ENCODE data around the gene SERINC5.
A peak's percentile ranks its signal among the peaks of the same experiment; 100 is the strongest.
"Not testable (repeated sequence)": the region's sequence is repeated elsewhere in the genome, so short reads cannot be mapped to it uniquely, and the experiment has no call there.

The SERINC5 gene

DNA sequence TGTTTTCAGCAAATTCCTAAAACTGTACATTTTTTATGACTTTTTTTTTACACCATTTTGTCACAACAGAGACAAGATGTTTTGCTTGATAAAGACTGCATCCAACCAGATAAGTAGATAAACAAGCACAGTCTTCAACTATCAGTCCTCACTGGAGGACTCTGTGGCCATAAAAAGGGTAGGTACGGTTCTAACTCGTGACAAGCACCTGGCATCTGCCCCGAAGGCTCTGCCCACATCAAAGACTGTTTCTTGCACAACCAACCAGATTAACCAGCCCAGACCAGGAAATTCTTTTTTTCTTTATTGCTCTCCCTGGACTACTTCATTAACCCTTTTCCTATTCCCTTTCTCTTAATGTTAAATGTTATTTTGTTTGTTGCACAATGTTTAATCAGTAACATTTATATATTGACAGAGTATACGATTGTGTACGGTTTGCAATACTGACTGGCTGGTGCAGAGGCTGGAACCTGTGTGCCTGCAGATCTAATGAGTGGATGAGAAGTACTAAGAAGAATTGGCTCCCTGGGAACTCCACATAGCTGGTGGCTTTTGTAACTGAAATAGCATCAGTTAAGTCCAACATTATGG, 74.1 kb downstream of the SERINC5 start:
- FAIRE-seq: no peak
- DNase-seq (ENCODE audit: insufficient read length, low spot score): no peak

- no peak for FAIRE-seq
Observed at GRCh38 chr5:80177236-80177635, 78.6 kb downstream of the SERINC5 start.

DNA sequence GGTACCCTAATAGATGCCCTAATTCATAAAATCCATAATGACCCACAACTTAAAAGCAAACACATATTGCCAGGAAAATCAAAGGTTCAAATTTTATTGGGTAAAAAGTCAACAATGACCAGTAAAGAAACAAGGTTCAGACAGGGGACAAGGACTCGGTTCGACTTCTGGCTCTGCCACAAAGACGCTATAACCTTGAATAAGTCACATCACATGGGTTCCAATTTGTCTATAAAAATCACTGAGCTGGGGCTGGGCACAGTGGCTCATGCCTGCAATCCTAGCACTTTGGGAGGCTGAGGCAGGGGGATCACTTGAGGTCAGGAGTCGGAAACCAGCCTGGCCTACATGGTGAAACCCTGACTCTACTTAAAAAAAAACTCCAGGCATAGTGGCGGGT, 80.5 kb downstream of the SERINC5 start:
- DNase-seq (ENCODE audit: insufficient read length, low spot score) (no peak), FAIRE-seq (no peak)

More at GRCh38 chr5:80177236-80177635, 78.6 kb downstream of the SERINC5 start:
- no peak for DNase-seq (ENCODE audit: insufficient read length, low spot score)

DNA sequence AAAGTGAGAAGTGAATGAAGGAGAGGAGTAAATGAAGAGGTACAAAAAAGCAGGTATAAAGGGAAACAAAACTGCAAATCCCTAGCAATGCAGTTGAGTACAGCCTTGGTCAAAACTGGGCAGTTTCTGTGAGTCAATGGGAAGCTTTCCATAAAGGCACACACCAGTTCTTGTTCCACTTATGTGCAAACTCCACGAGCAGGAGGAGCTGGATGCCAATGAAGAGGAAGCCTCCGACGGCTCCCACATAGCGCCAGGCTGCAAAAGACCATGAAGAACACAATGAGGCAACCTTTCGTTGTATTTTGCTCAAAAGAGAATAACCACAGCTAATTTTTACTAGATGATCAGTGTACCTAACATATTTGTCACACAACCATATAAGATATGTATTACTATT, 81.1 kb downstream of the SERINC5 start:
- DNase-seq (ENCODE audit: insufficient read length, low spot score) (no peak), FAIRE-seq (no peak)

DNA sequence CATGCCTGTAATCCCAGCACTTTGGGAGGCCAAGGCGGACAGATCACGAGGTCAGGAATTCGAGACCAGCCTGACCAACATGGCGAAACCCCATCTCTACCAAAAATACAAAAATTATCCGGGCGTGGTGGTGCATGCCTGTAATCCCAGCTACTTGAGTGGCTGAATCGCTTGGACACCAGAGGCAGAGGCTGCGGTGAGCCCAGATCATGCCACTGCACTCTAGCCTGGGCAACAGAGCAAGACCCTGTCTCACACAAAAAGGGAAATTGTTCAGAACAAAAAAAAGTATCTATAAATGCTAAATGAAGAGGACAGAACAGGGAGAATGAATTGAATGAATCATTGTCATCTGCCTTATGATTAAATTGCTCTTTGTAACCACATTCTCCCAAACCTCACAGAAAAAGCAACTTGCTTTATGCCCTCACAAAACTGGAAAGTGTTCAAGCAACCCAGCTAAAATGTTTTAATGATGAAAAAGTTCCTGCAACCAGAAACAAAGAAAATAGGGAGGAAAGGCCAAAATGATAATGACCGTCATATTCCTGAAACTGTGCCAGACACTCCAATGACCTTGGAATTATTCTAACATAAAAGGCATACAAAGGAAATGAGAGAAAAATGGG, 83.7 kb downstream of the SERINC5 start:
- DNase-seq (ENCODE audit: insufficient read length, low spot score) (no peak), FAIRE-seq (no peak)

GRCh38 chr5:80170117-80170535, 85.7 kb downstream of the SERINC5 start:
- no peak for DNase-seq (ENCODE audit: insufficient read length, low spot score)

DNA sequence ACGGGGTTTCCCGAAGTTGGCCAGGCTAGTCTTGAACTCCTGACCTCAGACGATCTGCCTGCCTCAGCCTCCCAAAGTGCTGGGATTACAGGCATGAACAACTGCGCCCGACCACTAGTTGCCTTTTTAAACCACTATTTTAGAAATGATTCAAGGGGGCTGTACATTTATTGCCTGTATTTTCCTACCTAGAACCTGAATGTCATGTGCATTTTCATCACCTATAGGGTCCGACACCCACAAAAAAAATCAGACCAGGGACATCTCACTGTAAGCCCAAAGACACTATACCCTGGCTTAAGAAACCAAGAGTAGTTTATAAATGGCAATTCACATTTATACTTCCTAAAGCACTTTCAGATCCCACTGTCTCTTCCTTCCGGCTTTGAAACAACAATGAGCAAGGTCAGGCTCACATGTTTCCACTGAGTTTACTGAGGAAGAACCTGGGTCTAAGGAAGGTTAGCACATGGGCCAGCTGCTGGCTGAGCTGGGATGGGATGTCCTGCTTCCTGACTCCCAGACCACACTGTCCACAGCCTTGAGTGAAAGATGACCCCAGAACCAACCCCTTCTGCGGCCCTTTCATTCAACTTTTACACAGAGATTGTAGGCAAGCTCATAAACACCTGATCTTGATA, 87.3 kb downstream of the SERINC5 start:
- FAIRE-seq (no peak), DNase-seq (ENCODE audit: insufficient read length, low spot score) (no peak)

More at GRCh38 chr5:80170117-80170535, 85.7 kb downstream of the SERINC5 start:
- no peak for FAIRE-seq

DNA sequence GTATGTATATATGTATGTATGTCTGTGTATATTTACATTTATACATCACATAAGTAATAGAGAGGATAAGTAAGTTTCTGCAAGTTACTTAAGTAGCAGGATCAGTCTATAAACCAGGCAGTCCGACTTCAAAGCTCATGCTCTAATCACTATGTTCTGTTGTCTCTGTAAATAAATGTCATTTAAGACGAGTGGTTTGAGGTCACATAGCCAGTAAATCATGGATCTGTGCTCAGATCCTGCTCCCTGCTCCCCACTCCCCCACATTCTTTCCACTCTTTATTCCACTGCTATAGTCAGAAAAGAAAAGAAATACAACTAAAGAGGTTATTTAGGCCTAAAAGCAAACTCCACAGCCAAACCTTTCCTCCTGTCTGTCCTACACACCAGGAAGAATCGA, 90.4 kb downstream of the SERINC5 start:
- no peak for FAIRE-seq

DNA sequence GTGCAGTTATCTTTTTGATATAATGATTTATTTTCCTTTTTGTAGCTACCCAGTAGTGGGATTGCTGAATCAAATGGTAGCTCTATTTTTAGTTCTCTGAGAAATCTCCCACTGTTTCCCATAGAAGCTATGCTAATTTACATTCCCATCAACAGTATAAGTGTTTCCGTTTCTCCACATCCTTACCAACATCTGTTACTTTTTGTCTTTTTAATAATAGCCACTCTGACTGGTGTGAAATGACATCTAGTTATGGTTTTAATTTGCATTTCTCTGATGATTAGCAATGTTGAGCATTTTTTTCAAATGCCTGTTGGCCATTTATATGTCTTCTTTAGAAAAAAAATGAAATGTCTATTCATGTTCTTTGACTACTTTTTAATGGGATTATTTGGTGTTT, 94.7 kb downstream of the SERINC5 start:
- no peak for FAIRE-seq
- no peak for DNase-seq (ENCODE audit: insufficient read length, low spot score)

More for the DNA sequence above, 90.4 kb downstream of the SERINC5 start:
- DNase-seq (ENCODE audit: insufficient read length, low spot score): no peak

DNA sequence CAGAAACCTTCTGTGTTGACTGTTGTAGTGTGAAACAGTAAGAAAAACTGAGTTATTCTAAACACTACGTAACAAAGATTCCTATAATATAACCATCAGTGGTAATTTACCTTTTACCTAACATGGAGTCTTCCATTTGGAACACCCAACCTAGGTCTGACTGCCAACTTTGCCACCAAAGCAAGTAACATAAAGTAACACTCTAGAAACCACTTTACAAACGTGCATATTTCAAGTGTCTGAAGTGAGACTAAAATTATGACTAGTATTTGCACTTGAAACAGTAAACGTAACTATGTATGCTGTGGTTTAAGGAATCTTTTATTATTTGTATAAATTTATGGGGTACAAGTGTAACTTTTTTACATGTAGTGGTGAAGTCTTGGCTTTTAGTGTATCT, 95.6 kb downstream of the SERINC5 start:
- FAIRE-seq: no peak
- no peak for DNase-seq (ENCODE audit: insufficient read length, low spot score)

DNA sequence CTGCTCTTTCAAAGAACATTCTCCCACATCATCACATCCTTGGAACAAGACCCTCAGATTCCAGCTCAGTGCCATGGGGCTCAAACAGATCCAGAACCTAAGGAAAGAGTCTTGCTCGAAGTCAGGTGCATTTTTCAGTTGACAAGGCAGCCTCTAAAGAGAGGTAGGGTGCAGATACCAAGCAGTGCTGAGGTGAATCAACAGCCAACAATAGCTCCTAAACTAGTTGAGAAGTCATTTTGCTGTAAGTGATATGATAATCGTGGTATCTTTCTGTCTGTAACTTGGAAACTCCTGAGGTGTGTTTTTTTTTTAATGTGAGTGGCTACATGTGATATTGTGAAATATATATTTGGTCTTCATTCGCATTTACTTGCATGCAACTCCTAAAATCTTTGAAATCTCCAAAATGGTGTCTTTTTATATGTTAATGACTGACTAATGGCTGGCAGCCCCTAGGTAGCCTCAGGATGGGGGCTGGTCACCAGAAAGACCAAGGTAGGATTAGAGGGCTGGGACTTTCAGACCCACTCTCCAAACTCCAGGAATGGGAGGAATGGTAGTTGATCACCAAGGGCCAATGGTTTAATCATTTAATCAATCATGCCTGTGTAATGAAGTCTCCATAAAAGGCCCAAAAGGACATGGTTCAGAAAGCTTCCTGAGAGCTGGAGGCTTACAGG, 96.6 kb downstream of the SERINC5 start:
- no peak for DNase-seq (ENCODE audit: insufficient read length, low spot score)
- no peak for FAIRE-seq

DNA sequence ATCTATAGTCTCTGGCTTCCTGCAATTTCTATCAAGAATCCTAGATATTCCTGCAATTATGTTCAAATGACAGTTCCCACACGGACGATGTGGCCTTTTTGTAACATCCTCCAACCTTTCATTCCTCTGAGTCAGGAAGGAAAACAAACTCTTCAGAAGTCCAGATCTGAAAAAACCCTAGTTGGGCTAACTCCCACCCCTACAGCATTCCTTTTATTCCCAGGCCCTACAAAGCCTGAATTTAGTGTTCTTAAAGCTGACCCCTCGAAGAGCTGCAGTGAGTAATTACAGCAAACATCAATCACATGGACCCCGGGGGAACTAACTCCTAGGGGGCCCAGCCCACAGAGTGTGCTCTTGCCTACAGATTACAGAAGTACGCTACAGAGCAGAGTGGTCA, 99.7 kb downstream of the SERINC5 start:
- DNase-seq (ENCODE audit: insufficient read length, low spot score) (no peak), FAIRE-seq (no peak)

DNA sequence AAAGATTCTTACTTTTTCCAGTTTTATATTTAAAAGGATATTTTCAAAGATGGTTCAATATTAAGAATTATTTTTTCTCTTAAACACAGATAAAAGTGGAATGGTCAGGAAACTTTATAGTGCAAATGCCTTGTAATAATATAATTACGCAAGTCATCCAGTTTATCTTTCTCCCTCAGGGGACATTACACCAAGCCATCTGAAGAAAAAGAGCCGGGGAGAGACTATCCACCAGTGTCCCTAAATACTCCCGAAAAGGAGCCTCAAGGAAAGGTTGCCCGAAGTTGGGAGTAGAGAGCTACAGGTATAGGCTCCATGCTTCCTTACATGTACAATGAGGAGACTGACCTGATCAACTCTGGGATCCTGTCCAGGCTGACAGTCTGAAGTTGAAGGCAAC, 101.1 kb downstream of the SERINC5 start:
- DNase-seq (ENCODE audit: insufficient read length, low spot score) (no peak), FAIRE-seq (no peak)

- not testable (repeated sequence) for DNase-seq (ENCODE audit: insufficient read length, low spot score); FAIRE-seq
Observed at GRCh38 chr5:80154289-80154688, 101.6 kb downstream of the SERINC5 start.

DNA sequence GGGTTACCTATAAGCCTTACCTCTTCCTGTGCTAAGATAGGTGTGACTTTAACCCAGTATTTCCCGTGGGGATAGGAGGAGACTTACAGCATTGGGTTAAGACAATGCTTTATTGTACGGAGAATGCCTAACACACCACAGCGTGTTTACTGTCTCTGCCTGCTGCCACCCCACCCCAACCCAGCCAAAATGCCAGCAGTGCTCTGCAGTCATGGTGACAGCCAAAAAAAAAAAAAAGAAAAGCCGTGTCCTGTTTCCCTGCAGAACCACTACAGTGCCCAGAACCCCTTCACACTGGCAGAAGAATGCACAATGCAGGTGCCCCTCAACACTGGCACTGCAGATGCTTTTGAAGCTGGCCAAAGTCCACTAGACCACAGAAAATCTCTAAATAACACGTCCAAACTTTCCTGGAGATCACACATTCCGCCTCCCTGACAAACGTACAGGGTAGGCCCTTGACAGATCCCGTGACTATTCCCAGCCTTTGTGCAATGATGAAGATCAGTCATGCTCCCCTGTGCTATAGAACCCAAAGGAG, 102.2 kb downstream of the SERINC5 start:
- no peak for DNase-seq (ENCODE audit: insufficient read length, low spot score)

DNA sequence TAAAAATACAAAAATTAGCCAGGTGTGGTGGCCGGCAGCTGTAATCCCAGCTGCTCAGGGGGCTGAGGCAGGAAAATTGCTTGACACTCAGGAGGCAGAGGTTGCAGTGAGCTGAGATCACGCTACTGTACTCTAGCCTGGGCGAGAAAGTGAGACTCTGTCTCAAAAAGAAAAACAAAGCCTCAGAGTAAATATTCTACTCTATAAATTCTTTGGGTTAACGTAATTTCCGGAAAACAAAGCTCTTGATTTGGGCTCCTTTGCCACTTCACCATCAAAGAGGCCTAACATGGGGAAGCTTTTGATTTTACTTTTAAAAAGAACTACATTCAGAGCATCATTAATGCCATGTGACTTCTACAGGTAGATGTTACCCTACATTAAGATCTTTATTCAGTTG, 103.1 kb downstream of the SERINC5 start:
- no peak for DNase-seq (ENCODE audit: insufficient read length, low spot score)
- no peak for FAIRE-seq

More for the DNA sequence above, 102.2 kb downstream of the SERINC5 start:
- no peak for FAIRE-seq

GRCh38 chr5:80151890-80152289, 104.0 kb downstream of the SERINC5 start:
- DNase-seq (ENCODE audit: insufficient read length, low spot score): no peak
- FAIRE-seq: no peak

GRCh38 chr5:80150731-80151130, 105.1 kb downstream of the SERINC5 start:
- no peak for FAIRE-seq
- DNase-seq (ENCODE audit: insufficient read length, low spot score): no peak

GRCh38 chr5:80149161-80149609, 106.7 kb downstream of the SERINC5 start:
- DNase-seq (ENCODE audit: insufficient read length, low spot score): no peak
- no peak for FAIRE-seq

GRCh38 chr5:80147119-80147815, 108.6 kb downstream of the SERINC5 start:
- DNase-seq (ENCODE audit: insufficient read length, low spot score): no peak
- FAIRE-seq: peak; percentile 60

DNA sequence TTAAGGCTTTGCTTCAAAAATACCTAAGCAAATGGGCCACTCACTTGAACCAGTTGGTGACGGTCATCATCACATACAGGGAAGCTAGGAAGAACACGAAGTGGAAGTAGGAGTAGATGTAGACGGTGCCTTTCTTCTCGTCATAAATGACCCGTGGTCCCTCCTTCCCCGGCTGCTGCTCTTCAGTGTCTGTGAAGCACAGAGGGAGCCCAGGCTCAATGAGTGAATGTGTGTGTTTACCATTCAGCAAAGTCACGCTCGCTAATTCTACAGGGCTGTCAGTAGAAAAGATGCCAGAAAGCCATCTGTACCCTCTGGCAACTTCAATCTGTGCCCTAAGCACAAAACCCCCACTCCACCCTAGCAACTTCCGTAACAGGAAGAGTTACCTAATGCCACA, 109.8 kb downstream of the SERINC5 start:
- no peak for FAIRE-seq
- DNase-seq (ENCODE audit: insufficient read length, low spot score): no peak

Measured in GM19239 (cell line).